ENCODE data around the gene HOXD1. TPM values are rescaled to one million over a fixed set of nuclear protein-coding genes. Genes with fewer than 3 reads are reported as not detected.

Gene HOXD1
- total RNA-seq, 1 experiment from 2014 or later, result 0.06 TPM

- no peak for DNase-seq
Observed at GRCh38 chr2:176181551-176181950, 6.9 kb upstream of the HOXD1 start.

GRCh38 chr2:176182671-176183070 is 5.8 kb upstream of the HOXD1 start:
- H3K4me3 ChIP-seq, result no peak overlapping the region
- no peaks in the 10 kb centered on the region for H3K9me3 ChIP-seq (replicated peaks)
- no peaks in the 10 kb centered on the region for H3K27me3 ChIP-seq
- no peaks in the 10 kb centered on the region for H3K4me1 ChIP-seq
- no peak overlapping the region for H3K27ac ChIP-seq
- H3K36me3 ChIP-seq, result no peaks in the 10 kb centered on the region
- DNase-seq, result no peak

More at GRCh38 chr2:176181551-176181950, 6.9 kb upstream of the HOXD1 start:
- H3K36me3 ChIP-seq, result no peaks in the 10 kb centered on the region
- no peak overlapping the region for H3K27ac ChIP-seq
- H3K27me3 ChIP-seq, result no peaks in the 10 kb centered on the region
- no peaks in the 10 kb centered on the region for H3K4me1 ChIP-seq
- no peak overlapping the region for H3K4me3 ChIP-seq
- H3K9me3 ChIP-seq (replicated peaks), result no peaks in the 10 kb centered on the region

GRCh38 chr2:176184749-176185148 is 3.7 kb upstream of the HOXD1 start:
- Histone ChIP-seq H3K27me3 (no peaks in the 10 kb centered on the region), H3K9me3 (replicated peaks) (no peaks in the 10 kb centered on the region), H3K27ac (no peak overlapping the region), H3K4me1 (no peaks in the 10 kb centered on the region), H3K36me3 (no peaks in the 10 kb centered on the region), H3K4me3 (no peak overlapping the region)
- DNase-seq, result no peak

- no peaks in the 10 kb centered on the region for H3K27me3 ChIP-seq
- H3K27ac ChIP-seq, result no peak overlapping the region
- H3K4me3 ChIP-seq, result no peak overlapping the region
- H3K4me1 ChIP-seq, result no peaks in the 10 kb centered on the region
- DNase-seq, result no peak
- H3K9me3 ChIP-seq (replicated peaks), result no peaks in the 10 kb centered on the region
- H3K36me3 ChIP-seq, result no peaks in the 10 kb centered on the region
Observed at GRCh38 chr2:176186024-176186423, 2.4 kb upstream of the HOXD1 start.

GRCh38 chr2:176187200-176187898 is 1.1 kb upstream of the HOXD1 start:
- Histone ChIP-seq H3K27ac (no peak overlapping the region), H3K27me3 (no peaks in the 10 kb centered on the region), H3K4me3 (peak overlapping the region; percentile 60), H3K9me3 (replicated peaks) (no peaks in the 10 kb centered on the region), H3K36me3 (no peaks in the 10 kb centered on the region), H3K4me1 (no peaks in the 10 kb centered on the region)
- peak in 1 of 2 experiments; percentile 10 for DNase-seq

- H3K27me3 ChIP-seq, result no peaks in the 10 kb centered on the region
- H3K4me3 ChIP-seq, result peak overlapping the region; percentile 60
- no peaks in the 10 kb centered on the region for H3K36me3 ChIP-seq
- no peaks in the 10 kb centered on the region for H3K4me1 ChIP-seq
- DNase-seq, result no peak
- H3K27ac ChIP-seq, result no peak overlapping the region
- H3K9me3 ChIP-seq (replicated peaks), result no peaks in the 10 kb centered on the region
Observed at GRCh38 chr2:176188774-176189680, 559 bp downstream of the HOXD1 start.

GRCh38 chr2:176189681-176190641 is 1.5 kb downstream of the HOXD1 start:
- H3K4me1 ChIP-seq, result no peaks in the 10 kb centered on the region
- no peaks in the 10 kb centered on the region for H3K27me3 ChIP-seq
- no peaks in the 10 kb centered on the region for H3K36me3 ChIP-seq
- no peaks in the 10 kb centered on the region for H3K9me3 ChIP-seq (replicated peaks)
- no peak overlapping the region for H3K4me3 ChIP-seq
- no peak for DNase-seq
- H3K27ac ChIP-seq, result no peak overlapping the region

GRCh38 chr2:176192351-176192750 is 3.9 kb downstream of the HOXD1 start:
- Histone ChIP-seq H3K36me3 (no peaks in the 10 kb centered on the region), H3K9me3 (replicated peaks) (no peaks in the 10 kb centered on the region), H3K4me3 (no peak overlapping the region), H3K4me1 (no peaks in the 10 kb centered on the region), H3K27ac (no peak overlapping the region), H3K27me3 (no peaks in the 10 kb centered on the region)
- DNase-seq, result no peak

GRCh38 chr2:176193048-176193447 is 4.6 kb downstream of the HOXD1 start:
- no peak overlapping the region for H3K4me3 ChIP-seq
- H3K36me3 ChIP-seq, result no peaks in the 10 kb centered on the region
- H3K27me3 ChIP-seq, result no peaks in the 10 kb centered on the region
- H3K9me3 ChIP-seq (replicated peaks), result no peaks in the 10 kb centered on the region
- H3K27ac ChIP-seq, result no peak overlapping the region
- H3K4me1 ChIP-seq, result no peaks in the 10 kb centered on the region
- no peak for DNase-seq

GRCh38 chr2:176199902-176200301 is 11.4 kb downstream of the HOXD1 start:
- no peak overlapping the region for H3K27ac ChIP-seq
- H3K4me3 ChIP-seq, result no peak overlapping the region
- H3K36me3 ChIP-seq, result no peaks in the 10 kb centered on the region
- no peaks in the 10 kb centered on the region for H3K27me3 ChIP-seq
- no peak for DNase-seq
- H3K9me3 ChIP-seq (replicated peaks), result no peaks in the 10 kb centered on the region
- H3K4me1 ChIP-seq, result no peaks in the 10 kb centered on the region

- H3K9me3 ChIP-seq (replicated peaks), result no peaks in the 10 kb centered on the region
- no peak for DNase-seq
- no peaks in the 10 kb centered on the region for H3K36me3 ChIP-seq
- no peak overlapping the region for H3K4me3 ChIP-seq
- no peak overlapping the region for H3K27ac ChIP-seq
- no peaks in the 10 kb centered on the region for H3K4me1 ChIP-seq
- H3K27me3 ChIP-seq, result no peaks in the 10 kb centered on the region
Observed at GRCh38 chr2:176200971-176201370, 12.5 kb downstream of the HOXD1 start.

GRCh38 chr2:176202491-176202890 is 14.0 kb downstream of the HOXD1 start:
- H3K4me3 ChIP-seq, result no peak overlapping the region

GRCh38 chr2:176205126-176205525 is 16.7 kb downstream of the HOXD1 start:
- Histone ChIP-seq H3K4me1 (no peaks in the 10 kb centered on the region), H3K36me3 (no peaks in the 10 kb centered on the region), H3K27me3 (no peaks in the 10 kb centered on the region), H3K27ac (no peak overlapping the region), H3K9me3 (replicated peaks) (no peaks in the 10 kb centered on the region), H3K4me3 (no peak overlapping the region)
- DNase-seq, result no peak

More at GRCh38 chr2:176202491-176202890, 14.0 kb downstream of the HOXD1 start:
- no peak overlapping the region for H3K27ac ChIP-seq
- H3K9me3 ChIP-seq (replicated peaks), result no peaks in the 10 kb centered on the region
- no peaks in the 10 kb centered on the region for H3K4me1 ChIP-seq
- H3K27me3 ChIP-seq, result no peaks in the 10 kb centered on the region
- DNase-seq, result no peak
- H3K36me3 ChIP-seq, result no peaks in the 10 kb centered on the region

GRCh38 chr2:176206136-176206535 is 17.7 kb downstream of the HOXD1 start:
- no peaks in the 10 kb centered on the region for H3K36me3 ChIP-seq
- no peaks in the 10 kb centered on the region for H3K27me3 ChIP-seq
- no peaks in the 10 kb centered on the region for H3K9me3 ChIP-seq (replicated peaks)
- no peak for DNase-seq
- H3K27ac ChIP-seq, result no peak overlapping the region
- no peak overlapping the region for H3K4me3 ChIP-seq
- no peaks in the 10 kb centered on the region for H3K4me1 ChIP-seq

Data from SJCRH30 (cell line).